ENCODE data around the gene GATAD1. TPM values are rescaled to one million over a fixed set of nuclear protein-coding genes. Genes with fewer than 3 reads are reported as not detected.
"Not testable (repeated sequence)": the region's sequence is repeated elsewhere in the genome, so short reads cannot be mapped to it uniquely, and the experiment has no call there.

The GATAD1 gene
- total RNA-seq, 1 experiment from 2014 or later = 15.8 TPM

GRCh38 chr7:92404170-92404614, 43.1 kb upstream of the GATAD1 start:
- ATAC-seq = no peak

GRCh38 chr7:92409357-92409756, 37.9 kb upstream of the GATAD1 start:
- no peak for TF ChIP-seq CTCF (conservative IDR thresholded peaks at IDR 0.05; ENCODE audit: low read depth, low read length)
- no peak for TF ChIP-seq EZH2phosphoT487 (IDR thresholded peaks at IDR 0.05; ENCODE audit: borderline replicate concordance, low read length)
- TF ChIP-seq EZH2 (IDR thresholded peaks at IDR 0.05; ENCODE audit: low read length, unreplicated experiment) = no peak
- H3K36me3 ChIP-seq (ENCODE audit: low read depth, low read length) = no peaks in the 10 kb centered on the region
- no peaks in the 10 kb centered on the region for H3K9me2 ChIP-seq (replicated peaks; ENCODE audit: low read length)
- H3K79me2 ChIP-seq (ENCODE audit: low read length) = no peaks in the 10 kb centered on the region
- H2AFZ ChIP-seq (ENCODE audit: low read length) = no peak overlapping the region
- no peak for DNase-seq
- H3K9ac ChIP-seq (ENCODE audit: low read length) = no peak overlapping the region
- no peak overlapping the region for H3K4me3 ChIP-seq (ENCODE audit: low read length)
- no TSS peak for BruUV-seq (replicated peaks)
- CTCF ChIA-PET = no interaction called here
- no peaks in the 10 kb centered on the region for H3F3A ChIP-seq (ENCODE audit: low read length, unreplicated experiment)
- no peak overlapping the region for H3K27ac ChIP-seq (ENCODE audit: low read length)
- no peaks in the 10 kb centered on the region for H3K4me1 ChIP-seq (ENCODE audit: insufficient read depth, low read length)
- ATAC-seq = no peak
- H4K20me1 ChIP-seq (ENCODE audit: low read length) = no peaks in the 10 kb centered on the region
- intact Hi-C loops (cut with micrococcal nuclease) = no loop called here
- H3K27me3 ChIP-seq (ENCODE audit: low read length) = no peaks in the 10 kb centered on the region
- no peak overlapping the region for H3K4me2 ChIP-seq (ENCODE audit: low read length)
- H3K9me3 ChIP-seq (ENCODE audit: low read length) = no peaks in the 10 kb centered on the region
- POLR2A ChIA-PET (ENCODE audit: unreplicated experiment) = no interaction called here

More at GRCh38 chr7:92404170-92404614, 43.1 kb upstream of the GATAD1 start:
- no TSS peak for BruUV-seq (replicated peaks)
- H3K9me3 ChIP-seq (ENCODE audit: low read length) = no peaks in the 10 kb centered on the region
- ChIA-PET POLR2A (ENCODE audit: unreplicated experiment) (no interaction called here), CTCF (no interaction called here)
- no peaks in the 10 kb centered on the region for H4K20me1 ChIP-seq (ENCODE audit: low read length)
- no peaks in the 10 kb centered on the region for H3K79me2 ChIP-seq (ENCODE audit: low read length)
- H3K9ac ChIP-seq (ENCODE audit: low read length) = no peak overlapping the region
- peaks cover 7% of the 10 kb centered on the region; the same call in 1 of the 2 replicates for H3K36me3 ChIP-seq (ENCODE audit: low read depth, low read length)
- H3K4me2 ChIP-seq (ENCODE audit: low read length) = no peak overlapping the region
- no peak overlapping the region for H3K27ac ChIP-seq (ENCODE audit: low read length)
- intact Hi-C loops (cut with micrococcal nuclease) = no loop called here
- no peaks in the 10 kb centered on the region for H3K4me1 ChIP-seq (ENCODE audit: insufficient read depth, low read length)
- no peak for DNase-seq
- H2AFZ ChIP-seq (ENCODE audit: low read length) = no peak overlapping the region
- no peaks in the 10 kb centered on the region for H3K27me3 ChIP-seq (ENCODE audit: low read length)
- no peaks in the 10 kb centered on the region for H3K9me2 ChIP-seq (replicated peaks; ENCODE audit: low read length)
- no peak overlapping the region for H3K4me3 ChIP-seq (ENCODE audit: low read length)
- no peak for TF ChIP-seq EZH2phosphoT487 (IDR thresholded peaks at IDR 0.05; ENCODE audit: borderline replicate concordance, low read length)
- no peak for TF ChIP-seq EZH2 (IDR thresholded peaks at IDR 0.05; ENCODE audit: low read length, unreplicated experiment)
- no peak for TF ChIP-seq CTCF (conservative IDR thresholded peaks at IDR 0.05; ENCODE audit: low read depth, low read length)
- H3F3A ChIP-seq (ENCODE audit: low read length, unreplicated experiment) = no peaks in the 10 kb centered on the region

- ATAC-seq; H3K9me3 ChIP-seq (ENCODE audit: low read length); CTCF ChIA-PET; H3F3A ChIP-seq (ENCODE audit: low read length, unreplicated experiment); H3K4me3 ChIP-seq (ENCODE audit: low read length); H3K79me2 ChIP-seq (ENCODE audit: low read length); H3K9me2 ChIP-seq (replicated peaks; ENCODE audit: low read length); H3K4me2 ChIP-seq (ENCODE audit: low read length); H3K27ac ChIP-seq (ENCODE audit: low read length); H2AFZ ChIP-seq (ENCODE audit: low read length); H3K27me3 ChIP-seq (ENCODE audit: low read length); H3K9ac ChIP-seq (ENCODE audit: low read length); BruUV-seq (replicated peaks); intact Hi-C loops (cut with micrococcal nuclease); DNase-seq; H3K36me3 ChIP-seq (ENCODE audit: low read depth, low read length); H4K20me1 ChIP-seq (ENCODE audit: low read length); POLR2A ChIA-PET (ENCODE audit: unreplicated experiment); H3K4me1 ChIP-seq (ENCODE audit: insufficient read depth, low read length): not testable (repeated sequence)
Measured at GRCh38 chr7:92410162-92410561, 37.1 kb upstream of the GATAD1 start.
